SK-N-SH (cell line): Measurements from ENCODE around the gene NUP58.

Experiments
- CHD2 ChIP-seq: fragments of 150-350 bp; IDR thresholded peaks from 2 replicates; pipeline ENCODE4 v1.6.1; 2018; ENCODE audit warnings: low read length; ENCODE audit not compliant: partially characterized antibody
- GABPA ChIP-seq: IDR thresholded peaks from 2 replicates; pipeline ENCODE4 v1.4.0; 2012; ENCODE audit warnings: low read depth, mild to moderate bottlenecking
- TF ChIP-seq, protein P1 (sequence below): fragments of 200-600 bp; sonication (generic); IDR thresholded peaks from 2 replicates; pipeline ENCODE4 v1.6.1; 2017; ENCODE audit warnings: antibody characterized with exemption, mild to moderate bottlenecking, moderate library complexity

DNA sequence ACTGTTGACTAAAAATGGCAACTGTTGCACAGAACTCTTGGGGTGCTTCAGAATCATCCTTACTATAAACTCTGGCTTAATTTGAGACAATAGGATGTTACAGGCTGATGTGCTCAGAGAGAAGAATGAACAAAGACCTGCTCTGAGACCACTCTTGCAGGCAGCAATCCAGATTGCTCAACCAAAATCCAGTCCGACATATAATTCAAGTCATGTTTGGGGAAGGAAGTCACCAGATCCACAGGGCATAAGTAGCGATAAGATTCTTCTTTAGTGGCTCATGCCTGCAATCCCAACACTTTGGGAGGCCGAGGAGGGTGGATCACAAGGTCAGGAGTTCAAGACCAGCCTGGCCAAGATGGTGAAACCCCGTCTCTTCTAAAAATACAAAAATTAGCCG lies 34.7 kb upstream of the NUP58 start:
- TF ChIP-seq, protein P1, sequence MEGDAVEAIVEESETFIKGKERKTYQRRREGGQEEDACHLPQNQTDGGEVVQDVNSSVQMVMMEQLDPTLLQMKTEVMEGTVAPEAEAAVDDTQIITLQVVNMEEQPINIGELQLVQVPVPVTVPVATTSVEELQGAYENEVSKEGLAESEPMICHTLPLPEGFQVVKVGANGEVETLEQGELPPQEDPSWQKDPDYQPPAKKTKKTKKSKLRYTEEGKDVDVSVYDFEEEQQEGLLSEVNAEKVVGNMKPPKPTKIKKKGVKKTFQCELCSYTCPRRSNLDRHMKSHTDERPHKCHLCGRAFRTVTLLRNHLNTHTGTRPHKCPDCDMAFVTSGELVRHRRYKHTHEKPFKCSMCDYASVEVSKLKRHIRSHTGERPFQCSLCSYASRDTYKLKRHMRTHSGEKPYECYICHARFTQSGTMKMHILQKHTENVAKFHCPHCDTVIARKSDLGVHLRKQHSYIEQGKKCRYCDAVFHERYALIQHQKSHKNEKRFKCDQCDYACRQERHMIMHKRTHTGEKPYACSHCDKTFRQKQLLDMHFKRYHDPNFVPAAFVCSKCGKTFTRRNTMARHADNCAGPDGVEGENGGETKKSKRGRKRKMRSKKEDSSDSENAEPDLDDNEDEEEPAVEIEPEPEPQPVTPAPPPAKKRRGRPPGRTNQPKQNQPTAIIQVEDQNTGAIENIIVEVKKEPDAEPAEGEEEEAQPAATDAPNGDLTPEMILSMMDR: no peak
- TF ChIP-seq CHD2 (no peak), GABPA (no peak)
